ENCODE results near the gene SWSAP1.

DNA sequence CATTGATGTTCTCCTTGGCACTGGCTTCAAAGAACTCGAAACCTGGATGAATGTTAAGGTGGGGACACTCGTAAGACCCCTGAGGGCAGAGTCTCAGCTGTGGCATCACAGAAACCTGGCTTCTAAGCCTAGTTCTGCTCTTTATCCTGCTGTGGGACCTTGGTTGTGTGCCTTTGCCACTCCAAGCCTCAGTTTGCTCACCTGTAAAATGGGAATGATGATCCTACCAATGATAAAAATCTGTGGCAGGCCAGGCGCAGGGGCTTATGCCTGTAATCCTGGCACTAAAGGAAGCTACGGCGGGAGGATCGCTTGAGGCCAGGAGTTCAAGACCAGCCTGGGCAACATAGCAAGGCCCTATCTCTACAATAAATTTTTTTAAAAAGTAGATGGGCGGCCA lies 48.9 kb upstream of the SWSAP1 start:
- TF ChIP-seq POLR2AphosphoS5 (IDR thresholded peaks at IDR 0.05; ENCODE audit: low read depth, low read length) (no peak), TAF1 (IDR thresholded peaks at IDR 0.05; ENCODE audit: borderline replicate concordance, insufficient read depth, low read length) (no peak), FOXP2 (optimal IDR thresholded peaks at IDR 0.05; ENCODE audit: borderline replicate concordance, extremely low read depth, extremely low read length, insufficient read depth) (no peak), SIN3A (IDR thresholded peaks at IDR 0.05; ENCODE audit: borderline replicate concordance, insufficient read depth, low read length) (no peak)
- TF ChIP-seq, protein P1, sequence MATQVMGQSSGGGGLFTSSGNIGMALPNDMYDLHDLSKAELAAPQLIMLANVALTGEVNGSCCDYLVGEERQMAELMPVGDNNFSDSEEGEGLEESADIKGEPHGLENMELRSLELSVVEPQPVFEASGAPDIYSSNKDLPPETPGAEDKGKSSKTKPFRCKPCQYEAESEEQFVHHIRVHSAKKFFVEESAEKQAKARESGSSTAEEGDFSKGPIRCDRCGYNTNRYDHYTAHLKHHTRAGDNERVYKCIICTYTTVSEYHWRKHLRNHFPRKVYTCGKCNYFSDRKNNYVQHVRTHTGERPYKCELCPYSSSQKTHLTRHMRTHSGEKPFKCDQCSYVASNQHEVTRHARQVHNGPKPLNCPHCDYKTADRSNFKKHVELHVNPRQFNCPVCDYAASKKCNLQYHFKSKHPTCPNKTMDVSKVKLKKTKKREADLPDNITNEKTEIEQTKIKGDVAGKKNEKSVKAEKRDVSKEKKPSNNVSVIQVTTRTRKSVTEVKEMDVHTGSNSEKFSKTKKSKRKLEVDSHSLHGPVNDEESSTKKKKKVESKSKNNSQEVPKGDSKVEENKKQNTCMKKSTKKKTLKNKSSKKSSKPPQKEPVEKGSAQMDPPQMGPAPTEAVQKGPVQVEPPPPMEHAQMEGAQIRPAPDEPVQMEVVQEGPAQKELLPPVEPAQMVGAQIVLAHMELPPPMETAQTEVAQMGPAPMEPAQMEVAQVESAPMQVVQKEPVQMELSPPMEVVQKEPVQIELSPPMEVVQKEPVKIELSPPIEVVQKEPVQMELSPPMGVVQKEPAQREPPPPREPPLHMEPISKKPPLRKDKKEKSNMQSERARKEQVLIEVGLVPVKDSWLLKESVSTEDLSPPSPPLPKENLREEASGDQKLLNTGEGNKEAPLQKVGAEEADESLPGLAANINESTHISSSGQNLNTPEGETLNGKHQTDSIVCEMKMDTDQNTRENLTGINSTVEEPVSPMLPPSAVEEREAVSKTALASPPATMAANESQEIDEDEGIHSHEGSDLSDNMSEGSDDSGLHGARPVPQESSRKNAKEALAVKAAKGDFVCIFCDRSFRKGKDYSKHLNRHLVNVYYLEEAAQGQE (IDR thresholded peaks at IDR 0.05; ENCODE audit: insufficient read depth in 1 of 2, low read depth in 2 of 2, low read length in 2 of 2) = no peak

Data from PFSK-1 (cell line).